Erythroblast (primary cell): Measurements from ENCODE around the gene CCL18.

Experiments used
- GATA1 ChIP-seq: IDR thresholded peaks from 2 replicates; pipeline ENCODE4 v1.6.1; 2011; ENCODE audit warnings: low read depth, mild to moderate bottlenecking, control low read depth, low read length, moderate library complexity
- POLR2A ChIP-seq: IDR thresholded peaks from 2 replicates; pipeline ENCODE4 v1.6.1; 2011; ENCODE audit warnings: mild to moderate bottlenecking, low read length

DNA sequence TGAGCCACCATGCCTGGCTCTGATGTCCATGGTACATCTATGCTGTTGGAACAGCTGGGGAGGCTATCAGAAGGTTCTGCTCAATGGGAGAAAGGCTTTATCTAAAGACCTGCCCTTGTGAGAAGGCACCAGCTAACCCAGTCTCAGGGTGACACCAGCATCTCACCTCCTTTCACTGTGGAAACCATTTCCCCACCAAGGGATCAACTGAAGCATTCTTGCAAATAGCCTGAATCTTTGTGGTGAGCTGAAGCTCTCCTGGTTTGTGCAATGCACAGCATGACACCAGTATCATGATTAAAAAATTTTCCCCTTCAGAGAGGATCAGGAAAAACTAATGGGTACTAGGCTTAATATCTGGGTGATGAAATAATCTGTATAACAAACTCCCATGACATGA lies 5.1 kb downstream of the CCL18 start:
- TF ChIP-seq POLR2A, result no peak
- no peak for TF ChIP-seq GATA1
